Measurements from ENCODE around the gene HMGB4.

Gene HMGB4

GRCh38 chr1:33898406-33898805 is 34.5 kb downstream of the HMGB4 start:
- no peak for DNase-seq (ENCODE audit: low spot score)

- DNase-seq (ENCODE audit: low spot score) = no peak
Observed at GRCh38 chr1:33898881-33899280, 35.0 kb downstream of the HMGB4 start.

- no peak for DNase-seq (ENCODE audit: low spot score)
Observed at GRCh38 chr1:33899746-33900145, 35.9 kb downstream of the HMGB4 start.

- no peak for DNase-seq (ENCODE audit: low spot score)
Observed at GRCh38 chr1:33902486-33903209, 38.8 kb downstream of the HMGB4 start.

GRCh38 chr1:33903210-33903589 is 39.3 kb downstream of the HMGB4 start:
- no peak for DNase-seq (ENCODE audit: low spot score)

- DNase-seq (ENCODE audit: low spot score) = no peak
Observed at GRCh38 chr1:33905241-33905640, 41.4 kb downstream of the HMGB4 start.

GRCh38 chr1:33906156-33906555 is 42.3 kb downstream of the HMGB4 start:
- no peak for DNase-seq (ENCODE audit: low spot score)

GRCh38 chr1:33908324-33908956 is 44.6 kb downstream of the HMGB4 start:
- no peak for DNase-seq (ENCODE audit: low spot score)
